Bronchial epithelial cell (primary cell): ENCODE results near the gene RRAGA. TPM values are rescaled to one million over a fixed set of nuclear protein-coding genes. Genes with fewer than 3 reads are reported as not detected.
A peak's percentile ranks its signal among the peaks of the same experiment; 100 is the strongest.
"Not testable (repeated sequence)": the region's sequence is repeated elsewhere in the genome, so short reads cannot be mapped to it uniquely, and the experiment has no call there.

ENCODE experiments used
- DNase-seq: peaks from one replicate; pipeline ENCODE4 v3.0.0-alpha.2; 2010; ENCODE audit warnings: low read depth
- FAIRE-seq: peaks from 2 replicates; lab custom pipeline; 2011; peaks lifted over from hg19 to GRCh38; lab: Jason Lieb, UNC
- H3K27me3 ChIP-seq: 2 replicates; pipeline ENCODE4 v1.5.1; 2011; ENCODE audit warnings: low read length; ENCODE audit not compliant: control insufficient read depth, insufficient read depth
- H3K36me3 ChIP-seq: 2 replicates; pipeline ENCODE4 v1.5.1; 2011; ENCODE audit warnings: low read length; ENCODE audit not compliant: control insufficient read depth, insufficient read depth
- H3K4me3 ChIP-seq: 2 replicates; pipeline ENCODE4 v1.5.1; 2011; ENCODE audit warnings: mild to moderate bottlenecking, low read depth, low read length, control low read depth
- total RNA-seq: library from RNA; depleted of rRNA; stranded (reverse); fragments of >200 nt; gene quantifications from 2 replicates; pipeline ENCODE4 v1.2.1, GENCODE V29; 2014
- TF ChIP-seq, protein P1 (sequence below): IDR thresholded peaks from 2 replicates; pipeline ENCODE4 v1.5.1; 2011; ENCODE audit warnings: mild to moderate bottlenecking, moderate library complexity, low read length, control low read depth, inconsistent platforms; ENCODE audit not compliant: insufficient read depth, severe bottlenecking

Gene RRAGA, protein sequence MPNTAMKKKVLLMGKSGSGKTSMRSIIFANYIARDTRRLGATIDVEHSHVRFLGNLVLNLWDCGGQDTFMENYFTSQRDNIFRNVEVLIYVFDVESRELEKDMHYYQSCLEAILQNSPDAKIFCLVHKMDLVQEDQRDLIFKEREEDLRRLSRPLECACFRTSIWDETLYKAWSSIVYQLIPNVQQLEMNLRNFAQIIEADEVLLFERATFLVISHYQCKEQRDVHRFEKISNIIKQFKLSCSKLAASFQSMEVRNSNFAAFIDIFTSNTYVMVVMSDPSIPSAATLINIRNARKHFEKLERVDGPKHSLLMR
- total RNA-seq, result 29.7 and 41.6 TPM in 2 replicates

DNA sequence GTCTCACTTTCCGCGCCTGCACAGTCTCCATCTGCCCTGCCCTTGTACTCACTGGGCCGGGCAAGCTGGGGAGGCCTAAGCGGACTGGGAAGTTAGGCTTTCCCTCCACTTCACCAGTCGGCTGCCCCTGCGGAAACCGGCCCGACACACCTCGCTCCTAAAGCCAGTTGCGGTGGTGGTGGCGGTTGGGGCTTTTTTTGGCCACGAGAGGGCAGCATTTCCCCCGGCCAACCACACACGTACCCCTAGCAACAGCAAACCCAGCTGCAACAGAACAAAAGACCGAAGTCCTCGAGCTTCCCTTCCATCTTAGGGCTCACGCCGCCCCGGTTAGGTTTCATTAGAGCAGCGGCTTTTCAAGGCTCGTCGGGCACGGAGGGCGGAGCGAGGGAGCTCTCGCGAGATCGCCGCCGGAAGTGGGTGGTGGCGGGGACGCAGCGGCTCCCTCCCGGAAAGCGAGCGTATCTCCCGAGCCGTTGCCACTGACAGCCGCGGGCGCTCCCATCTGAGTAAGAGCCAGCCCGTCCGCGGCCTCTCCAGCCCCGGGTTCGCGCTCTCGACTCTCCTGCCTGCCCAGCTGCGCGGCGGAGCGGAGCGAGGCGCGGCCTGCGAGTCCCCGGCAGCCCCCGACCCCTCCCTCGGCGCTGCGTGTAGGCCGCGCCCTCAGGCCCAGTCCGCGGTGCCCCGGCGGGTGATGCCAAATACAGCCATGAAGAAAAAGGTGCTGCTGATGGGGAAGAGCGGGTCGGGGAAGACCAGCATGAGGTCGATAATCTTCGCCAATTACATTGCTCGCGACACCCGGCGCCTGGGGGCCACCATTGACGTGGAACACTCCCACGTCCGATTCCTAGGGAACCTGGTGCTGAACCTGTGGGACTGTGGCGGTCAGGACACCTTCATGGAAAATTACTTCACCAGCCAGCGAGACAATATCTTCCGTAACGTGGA is at the start of gene RRAGA:
Gene RRAGA (plus strand): TSS at position 462 of the 951 bp plus-strand sequence. CDS start 233 bp downstream, at position 695.
- H3K36me3 ChIP-seq, result no peaks in the 10 kb centered on the region
- H3K4me3 ChIP-seq, result peak within 1 kb of the TSS; percentile 87
- H3K27me3 ChIP-seq, result no peaks in the 10 kb centered on the region
- TF ChIP-seq, protein P1, sequence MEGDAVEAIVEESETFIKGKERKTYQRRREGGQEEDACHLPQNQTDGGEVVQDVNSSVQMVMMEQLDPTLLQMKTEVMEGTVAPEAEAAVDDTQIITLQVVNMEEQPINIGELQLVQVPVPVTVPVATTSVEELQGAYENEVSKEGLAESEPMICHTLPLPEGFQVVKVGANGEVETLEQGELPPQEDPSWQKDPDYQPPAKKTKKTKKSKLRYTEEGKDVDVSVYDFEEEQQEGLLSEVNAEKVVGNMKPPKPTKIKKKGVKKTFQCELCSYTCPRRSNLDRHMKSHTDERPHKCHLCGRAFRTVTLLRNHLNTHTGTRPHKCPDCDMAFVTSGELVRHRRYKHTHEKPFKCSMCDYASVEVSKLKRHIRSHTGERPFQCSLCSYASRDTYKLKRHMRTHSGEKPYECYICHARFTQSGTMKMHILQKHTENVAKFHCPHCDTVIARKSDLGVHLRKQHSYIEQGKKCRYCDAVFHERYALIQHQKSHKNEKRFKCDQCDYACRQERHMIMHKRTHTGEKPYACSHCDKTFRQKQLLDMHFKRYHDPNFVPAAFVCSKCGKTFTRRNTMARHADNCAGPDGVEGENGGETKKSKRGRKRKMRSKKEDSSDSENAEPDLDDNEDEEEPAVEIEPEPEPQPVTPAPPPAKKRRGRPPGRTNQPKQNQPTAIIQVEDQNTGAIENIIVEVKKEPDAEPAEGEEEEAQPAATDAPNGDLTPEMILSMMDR, result peak; percentile 86
- DNase-seq (peak; percentile 93), FAIRE-seq (no peak)

DNA sequence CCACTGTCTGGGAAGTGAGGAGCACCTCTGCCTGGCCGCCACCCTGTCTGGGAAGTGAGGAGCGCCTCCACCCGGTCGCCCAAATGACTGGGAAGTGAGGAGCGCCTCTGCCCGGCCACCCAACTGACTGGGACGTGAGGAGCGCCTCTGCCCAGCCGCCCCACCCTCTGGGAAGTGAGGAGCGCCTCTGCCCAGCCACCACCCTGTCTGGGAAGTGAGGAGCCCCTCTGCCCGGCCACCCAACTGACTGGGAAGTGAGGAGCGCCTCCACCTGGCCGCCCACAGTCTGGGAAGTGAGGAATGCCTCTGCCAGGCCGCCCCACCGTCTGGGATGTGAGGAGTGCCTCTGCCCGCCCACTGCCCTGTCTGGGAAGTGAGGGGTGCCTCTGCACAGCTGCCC is 49.1 kb upstream of the RRAGA start:
- H3K36me3 ChIP-seq, result no peaks in the 10 kb centered on the region
- no peak for FAIRE-seq
- TF ChIP-seq, protein P1, result no peak
- no peak for DNase-seq
- H3K4me3 ChIP-seq, result no peak overlapping the region
- peaks cover 3% of the 10 kb centered on the region for H3K27me3 ChIP-seq

DNA sequence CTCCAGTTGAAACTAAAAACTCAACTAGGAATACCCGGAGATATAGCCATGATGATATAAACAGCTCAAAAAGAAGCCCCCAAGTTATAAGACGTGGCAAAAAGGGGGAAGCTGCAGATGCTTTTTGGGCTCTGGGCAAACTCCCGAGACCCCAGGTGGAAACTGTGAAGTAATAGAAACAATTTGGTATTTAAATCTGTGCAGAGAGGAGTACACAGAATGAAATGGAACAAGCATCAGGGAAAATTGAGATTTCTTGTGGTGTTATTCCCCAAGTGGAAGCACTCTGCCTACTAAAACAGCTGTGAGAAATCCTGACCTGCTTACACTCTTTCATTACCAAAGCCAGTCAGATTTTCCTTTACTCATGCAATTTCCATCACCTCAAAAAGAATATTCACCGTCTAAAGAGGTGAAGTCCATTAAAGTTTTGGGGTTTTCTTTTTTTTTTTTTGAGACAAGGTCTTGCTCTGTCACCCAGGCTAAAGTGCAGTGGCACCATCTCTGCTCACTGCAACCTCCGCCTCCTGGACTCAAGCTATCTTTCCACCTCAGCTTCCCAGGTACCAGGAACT is 39.7 kb upstream of the RRAGA start:
- H3K36me3 ChIP-seq, result no peaks in the 10 kb centered on the region
- H3K4me3 ChIP-seq, result no peak overlapping the region
- FAIRE-seq (no peak), DNase-seq (no peak)
- no peaks in the 10 kb centered on the region for H3K27me3 ChIP-seq
- TF ChIP-seq, protein P1, result no peak

DNA sequence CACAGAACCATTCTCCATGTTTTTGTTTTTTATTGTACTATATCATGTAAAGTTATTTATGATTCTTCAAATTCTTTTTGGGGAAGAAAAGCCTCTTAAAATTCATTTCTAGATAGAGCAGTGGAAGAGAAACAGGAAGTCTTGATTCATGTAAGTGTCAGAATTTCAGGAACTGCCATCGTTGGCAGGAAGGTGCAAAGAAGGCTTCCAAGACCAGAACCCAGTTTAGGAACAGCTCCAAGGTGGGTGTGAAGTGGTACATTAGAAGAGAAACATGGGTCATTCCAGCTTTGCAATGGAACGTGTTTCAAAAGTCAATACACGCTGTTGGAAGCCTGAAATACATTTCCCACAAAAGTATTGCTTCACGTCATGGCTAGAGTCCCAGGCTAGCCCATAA is 31.0 kb upstream of the RRAGA start:
- no peak overlapping the region for H3K4me3 ChIP-seq
- FAIRE-seq, result no peak

DNA sequence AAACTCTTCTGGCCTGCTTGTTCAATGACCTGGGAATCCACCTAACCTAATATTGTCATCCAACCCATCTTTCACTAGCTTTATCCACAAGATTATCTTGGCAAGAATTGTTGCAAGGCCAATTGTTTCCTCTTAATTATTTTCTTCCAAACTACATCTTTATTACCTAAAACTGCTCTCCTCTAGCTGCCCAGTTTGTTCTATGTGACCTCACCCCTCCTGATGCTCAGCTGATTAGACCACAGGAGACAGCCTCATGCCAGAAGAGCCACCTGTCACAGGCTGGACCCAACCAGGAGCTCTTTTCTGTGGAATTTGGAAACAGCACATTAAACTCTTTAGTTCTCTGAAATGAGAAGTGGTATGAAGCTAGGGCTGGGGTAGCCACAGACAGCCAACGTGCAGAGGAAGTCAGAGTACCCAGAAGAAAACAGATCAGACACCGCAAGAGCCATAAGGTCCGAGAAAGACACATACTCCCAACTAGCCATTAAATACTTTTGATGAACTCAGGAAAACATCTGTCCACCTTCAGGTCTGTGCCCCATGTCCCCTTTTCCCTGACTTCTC is 28.3 kb upstream of the RRAGA start:
- FAIRE-seq (no peak), DNase-seq (no peak)
- Histone ChIP-seq H3K36me3 (no peaks in the 10 kb centered on the region), H3K4me3 (no peak overlapping the region), H3K27me3 (no peaks in the 10 kb centered on the region)
- TF ChIP-seq, protein P1, result no peak

More for the DNA sequence above, 31.0 kb upstream of the RRAGA start:
- DNase-seq, result no peak
- TF ChIP-seq, protein P1, result no peak
- no peaks in the 10 kb centered on the region for H3K36me3 ChIP-seq
- no peaks in the 10 kb centered on the region for H3K27me3 ChIP-seq

DNA sequence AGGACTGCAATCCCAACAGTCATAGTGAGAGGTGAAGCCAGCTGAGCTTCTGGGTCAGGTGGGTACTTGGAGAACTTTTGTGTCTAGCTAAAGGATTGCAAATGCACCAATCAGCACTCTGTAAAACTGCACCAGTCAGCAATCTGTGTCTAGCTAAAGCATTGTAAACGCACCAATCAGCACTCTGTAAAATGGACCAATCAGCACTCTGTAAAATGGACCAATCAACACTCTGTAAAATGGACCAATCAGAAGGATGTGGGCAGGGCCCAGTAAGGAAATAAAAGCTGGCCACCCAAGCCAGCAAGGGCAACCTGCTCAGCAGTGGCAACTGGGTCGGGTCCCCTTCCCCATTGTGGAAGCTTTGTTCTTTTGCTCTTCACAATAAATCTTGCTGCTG is 27.6 kb upstream of the RRAGA start:
- H3K4me3 ChIP-seq, FAIRE-seq, DNase-seq, H3K36me3 ChIP-seq, H3K27me3 ChIP-seq: not testable (repeated sequence)
